ENCODE data around the gene GAB4. TPM values are rescaled to one million over a fixed set of nuclear protein-coding genes. Genes with fewer than 3 reads are reported as not detected.

The GAB4 gene
- total and polyA plus RNA-seq, 2 of the 8 experiments (the other 6 are each of a cell fraction or from before 2014, with no cell fraction given): 0.03 to 0.17 TPM

- TF ChIP-seq CHD7 (IDR thresholded peaks at IDR 0.05; ENCODE audit: insufficient replicate concordance, low read length): no peak
- TF ChIP-seq SIN3A (conservative IDR thresholded peaks at IDR 0.05 in 1 of 2, IDR thresholded peaks at IDR 0.05 in 1 of 2; ENCODE audit: low read depth in 1 of 2, low read length in 2 of 2): no peak
- TF ChIP-seq RAD21 (IDR thresholded peaks at IDR 0.05 in 1 of 2, conservative IDR thresholded peaks at IDR 0.05 in 1 of 2; ENCODE audit: low read depth in 2 of 2, low read length in 2 of 2): no peak
- TF ChIP-seq ZNF274 (IDR thresholded peaks at IDR 0.05; ENCODE audit: borderline replicate concordance, extremely low read depth, low read length): no peak
- no peak for TF ChIP-seq CREB1 (IDR thresholded peaks at IDR 0.05)
- TF ChIP-seq NANOG (IDR thresholded peaks at IDR 0.05; ENCODE audit: insufficient read depth, low read depth, low read length, poor library complexity, severe bottlenecking): no peak
- TF ChIP-seq CTBP2 (IDR thresholded peaks at IDR 0.05; ENCODE audit: borderline replicate concordance, insufficient read depth, insufficient read length, low read length): no peak
Measured at GRCh38 chr22:17043521-17043920, 35.5 kb upstream of the GAB4 start (continued).

All from H1 (cell line).